Esophagus muscularis mucosa (tissue), 4 donors: ENCODE measurements around the gene ZFP92. TPM values are rescaled to one million over a fixed set of nuclear protein-coding genes. Genes with fewer than 3 reads are reported as not detected.

ENCODE experiments used
- DNase-seq: peaks from one replicate; pipeline ENCODE4 v3.0.0-alpha.2; 2017; ENCODE audit errors: extremely low spot score
- H3K27ac ChIP-seq, 4 donors: fragments of 200-600 bp; sonication (generic); replicated peaks in 1 of 4; 1 replicate in 3 of 4; 2 replicates in 1 of 4; pipeline ENCODE4 v1.5.1; 2016 to 2019; ENCODE audit warnings: mild to moderate bottlenecking in 1 of 4
- H3K27me3 ChIP-seq, 4 donors: fragments of 200-600 bp; sonication (generic); one replicate each; pipeline versions ENCODE4 v1.5.1 to v1.6.0; 2016 to 2019
- H3K36me3 ChIP-seq, 4 donors: fragments of 200-600 bp; sonication (generic); one replicate each; pipeline ENCODE4 v1.5.1; 2016 to 2019
- H3K4me1 ChIP-seq, 4 donors: fragments of 200-600 bp; sonication (generic); one replicate each; pipeline ENCODE4 v1.5.1; 2016 to 2019
- H3K4me3 ChIP-seq, 4 donors: fragments of 200-600 bp; sonication (generic); 1 replicate in 2 of 4; 2 replicates in 2 of 4; pipeline ENCODE4 v1.5.1; 2016 to 2019; ENCODE audit warnings: mild to moderate bottlenecking in 4 of 4, moderate library complexity in 1 of 4
- H3K9me3 ChIP-seq, 4 donors: fragments of 200-600 bp; sonication (generic); 1 replicate in 3 of 4; 2 replicates in 1 of 4; pipeline ENCODE4 v1.5.1; 2016 to 2019
- EP300 ChIP-seq: sonication (generic); formaldehyde crosslinking; IDR thresholded peaks from one replicate; pipeline ENCODE4 v1.6.1; 2017; ENCODE audit warnings: antibody characterized with exemption
- POLR2A ChIP-seq: fragments of 450-650 bp; IDR thresholded peaks from one replicate; pipeline ENCODE4 v1.6.1; 2017; ENCODE audit warnings: antibody characterized with exemption, moderate library complexity, mild to moderate bottlenecking, low read depth
- POLR2AphosphoS5 ChIP-seq, 2 donors: sonication (generic); formaldehyde crosslinking; IDR thresholded peaks; one replicate each; pipeline ENCODE4 v1.6.1; 2017; ENCODE audit warnings: antibody characterized with exemption in 2 of 2
- WGBS: methylation state at CpG from one replicate; pipeline ENCODE4 v1.1.5; 2018; 5-methylcytosine and 5-hydroxymethylcytosine counted together
- intact Hi-C: fragments of 100-400 bp; cut with DNase I; formaldehyde crosslinking; loops from one replicate; pipeline ENCODE4 v1.15.1; 2023
- total RNA-seq, 4 donors: library from RNA; depleted of rRNA; stranded (reverse); fragments of >200 nt; gene quantifications; one replicate each; pipeline versions ENCODE4 v1.1.0 to v1.2.1, GENCODE V29; 2016
- TF ChIP-seq, protein P1 (sequence below), 3 experiments: fragments of 200-600 bp in 2 of 3; fragments of 450-650 bp in 1 of 3; sonication (generic) in 2 of 3; IDR thresholded peaks; one replicate each; pipeline ENCODE4 v1.5.1; 2017 to 2019; ENCODE audit warnings: antibody characterized with exemption in 3 of 3, mild to moderate bottlenecking in 2 of 3, moderate library complexity in 1 of 3

ZFP92 gene
- total RNA-seq, 4 donors from 2014 or later: 1.2 to 3.2 (median 2.5) TPM

DNA sequence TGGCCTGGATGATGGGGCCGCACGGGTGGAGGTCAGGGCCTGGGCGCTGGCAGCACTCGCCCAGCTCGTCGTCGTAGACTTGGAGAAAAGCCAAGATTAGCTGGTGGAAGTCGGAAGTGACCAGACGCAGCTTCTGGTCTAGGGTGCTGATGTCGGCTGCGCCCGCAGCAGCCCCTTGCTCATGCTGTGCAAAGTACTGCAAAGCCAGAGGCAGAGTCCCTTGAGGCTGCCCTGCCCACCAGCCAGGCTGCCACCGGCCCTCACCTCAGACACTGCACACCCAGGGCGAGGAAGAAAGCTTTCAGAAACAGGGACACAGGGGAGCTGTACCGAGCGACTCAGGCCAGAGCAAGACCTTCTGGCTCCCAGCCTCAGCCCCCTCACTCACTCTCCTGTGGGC is 44.3 kb downstream of the ZFP92 start:
- H3K9me3 ChIP-seq: no peaks in the 10 kb centered on the region
- WGBS: 84% methylated on average over 11 of the region's 16 CpGs
- TF ChIP-seq POLR2AphosphoS5 (IDR thresholded peaks at IDR 0.05): no peak
- no peak for TF ChIP-seq POLR2A
- TF ChIP-seq, protein P1, sequence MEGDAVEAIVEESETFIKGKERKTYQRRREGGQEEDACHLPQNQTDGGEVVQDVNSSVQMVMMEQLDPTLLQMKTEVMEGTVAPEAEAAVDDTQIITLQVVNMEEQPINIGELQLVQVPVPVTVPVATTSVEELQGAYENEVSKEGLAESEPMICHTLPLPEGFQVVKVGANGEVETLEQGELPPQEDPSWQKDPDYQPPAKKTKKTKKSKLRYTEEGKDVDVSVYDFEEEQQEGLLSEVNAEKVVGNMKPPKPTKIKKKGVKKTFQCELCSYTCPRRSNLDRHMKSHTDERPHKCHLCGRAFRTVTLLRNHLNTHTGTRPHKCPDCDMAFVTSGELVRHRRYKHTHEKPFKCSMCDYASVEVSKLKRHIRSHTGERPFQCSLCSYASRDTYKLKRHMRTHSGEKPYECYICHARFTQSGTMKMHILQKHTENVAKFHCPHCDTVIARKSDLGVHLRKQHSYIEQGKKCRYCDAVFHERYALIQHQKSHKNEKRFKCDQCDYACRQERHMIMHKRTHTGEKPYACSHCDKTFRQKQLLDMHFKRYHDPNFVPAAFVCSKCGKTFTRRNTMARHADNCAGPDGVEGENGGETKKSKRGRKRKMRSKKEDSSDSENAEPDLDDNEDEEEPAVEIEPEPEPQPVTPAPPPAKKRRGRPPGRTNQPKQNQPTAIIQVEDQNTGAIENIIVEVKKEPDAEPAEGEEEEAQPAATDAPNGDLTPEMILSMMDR (IDR thresholded peaks at IDR 0.05): no peak
- no peak for TF ChIP-seq EP300
- intact Hi-C loops: no loop called here
- H3K36me3 ChIP-seq: peaks cover 0 to 44% (median 14%) of the 10 kb centered on the region in 4 donors
- H3K27me3 ChIP-seq: no peaks in the 10 kb centered on the region
- DNase-seq: no peak
- H3K4me1 ChIP-seq: peaks cover 6 to 22% (median 10%) of the 10 kb centered on the region in 4 donors
- H3K4me3 ChIP-seq: no peak overlapping the region
- H3K27ac ChIP-seq: no peak overlapping the region

DNA sequence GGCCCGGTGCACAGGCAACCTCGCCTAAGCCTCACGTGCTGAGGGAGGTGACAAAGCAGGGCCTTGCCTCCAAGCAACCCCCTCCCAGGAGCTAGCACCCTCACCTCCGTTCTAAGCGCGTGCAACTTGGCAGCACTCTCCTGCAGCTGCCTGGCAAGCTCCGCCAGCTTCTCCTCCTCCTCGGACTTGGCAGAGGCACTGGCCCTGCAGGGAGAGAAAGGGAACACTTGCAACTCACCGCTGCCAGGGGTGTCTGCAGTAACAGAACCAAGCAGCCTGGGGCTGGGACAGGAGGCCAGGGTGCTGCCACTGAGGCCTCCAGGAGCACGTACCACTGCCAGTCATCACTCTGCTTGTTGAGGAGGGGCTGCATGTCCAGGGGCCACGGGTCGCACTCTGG is 44.9 kb downstream of the ZFP92 start:
- DNase-seq: no peak
- Histone ChIP-seq H3K27ac (no peak overlapping the region), H3K36me3 (peaks cover 0 to 41% (median 14%) of the 10 kb centered on the region in 4 donors), H3K27me3 (no peaks in the 10 kb centered on the region), H3K9me3 (no peaks in the 10 kb centered on the region), H3K4me1 (peaks cover 6 to 22% (median 10%) of the 10 kb centered on the region in 4 donors), H3K4me3 (no peak overlapping the region)
- TF ChIP-seq POLR2A (no peak), EP300 (no peak), POLR2AphosphoS5 (IDR thresholded peaks at IDR 0.05) (no peak)
- TF ChIP-seq, protein P1 (IDR thresholded peaks at IDR 0.05): no peak
- WGBS: 77% methylated on average over 6 of the region's 12 CpGs
- intact Hi-C loops: no loop called here

DNA sequence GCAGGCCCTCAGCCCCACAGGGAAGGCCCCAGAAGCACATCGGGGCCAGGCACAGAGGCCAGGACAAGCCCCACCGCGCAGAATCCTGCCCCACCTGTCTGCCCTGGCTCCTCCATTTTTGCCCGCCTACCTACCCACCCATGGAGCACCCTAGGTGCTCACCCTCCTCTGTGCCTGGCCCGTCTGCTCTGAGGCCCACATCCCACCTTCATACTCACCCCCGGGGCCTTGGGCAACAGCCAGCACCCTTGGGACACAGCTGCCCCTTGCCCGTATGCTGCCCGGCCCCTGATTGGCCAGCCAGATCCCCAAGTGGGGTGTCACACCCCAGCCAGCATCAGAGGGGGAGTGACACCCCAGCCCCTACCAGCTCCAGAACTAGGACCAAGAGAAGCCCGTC is 45.4 kb downstream of the ZFP92 start:
- no peak for DNase-seq
- intact Hi-C loops: no loop called here
- no peak overlapping the region for H3K27ac ChIP-seq
- H3K4me3 ChIP-seq: no peak overlapping the region
- no peaks in the 10 kb centered on the region for H3K27me3 ChIP-seq
- no peaks in the 10 kb centered on the region for H3K9me3 ChIP-seq
- WGBS: 92% methylated on average over 7 of the region's 9 CpGs
- peaks cover 6 to 22% (median 10%) of the 10 kb centered on the region in 4 donors for H3K4me1 ChIP-seq
- TF ChIP-seq, protein P1 (IDR thresholded peaks at IDR 0.05): no peak
- TF ChIP-seq POLR2A (no peak), EP300 (no peak), POLR2AphosphoS5 (IDR thresholded peaks at IDR 0.05) (no peak)
- H3K36me3 ChIP-seq: peaks cover 0 to 39% (median 14%) of the 10 kb centered on the region in 4 donors

DNA sequence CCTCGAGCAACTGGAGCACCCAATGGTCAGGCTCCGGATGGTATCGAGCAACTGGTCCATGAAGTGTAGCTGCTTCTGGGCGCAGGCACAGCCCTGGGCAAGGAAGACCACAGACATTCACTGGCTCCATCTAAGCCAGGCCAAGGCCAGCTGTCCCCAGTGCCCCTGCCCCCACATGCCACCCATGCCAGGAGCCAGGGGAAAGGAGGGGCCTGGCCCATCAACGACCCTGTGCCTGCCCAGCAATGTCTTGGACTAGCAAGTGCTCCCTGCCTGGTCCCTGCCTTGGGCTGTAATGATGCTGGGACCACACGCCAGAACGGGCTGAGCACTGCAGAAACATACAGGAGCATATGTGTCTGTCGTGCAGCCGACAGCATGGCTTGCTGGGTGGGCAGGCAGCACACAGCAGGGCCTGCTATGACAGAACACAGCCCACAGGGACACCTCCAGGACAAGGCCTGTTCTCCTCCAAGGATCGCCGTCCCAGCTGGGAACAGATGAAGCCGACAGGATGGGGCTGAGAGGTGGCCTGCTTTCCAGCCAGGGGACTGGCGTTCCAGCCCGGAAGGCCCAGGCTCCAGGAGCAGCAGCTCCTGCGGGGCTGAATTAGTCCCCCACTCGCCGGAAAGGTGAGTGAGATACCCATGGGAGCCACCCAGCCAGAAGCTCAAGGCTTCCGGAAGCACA is 46.0 kb downstream of the ZFP92 start:
- 85% methylated on average over 9 of the region's 18 CpGs for WGBS
- H3K27ac ChIP-seq: no peak overlapping the region

More for the DNA sequence above, 46.0 kb downstream of the ZFP92 start:
- no peak overlapping the region for H3K4me3 ChIP-seq
- H3K27me3 ChIP-seq: no peaks in the 10 kb centered on the region
- peaks cover 6 to 22% (median 10%) of the 10 kb centered on the region in 4 donors for H3K4me1 ChIP-seq
- intact Hi-C loops: no loop called here
- H3K9me3 ChIP-seq: no peaks in the 10 kb centered on the region
- TF ChIP-seq, protein P1 (IDR thresholded peaks at IDR 0.05): no peak
- TF ChIP-seq EP300: no peak
- peaks cover 0 to 45% (median 16%) of the 10 kb centered on the region in 4 donors for H3K36me3 ChIP-seq
- DNase-seq: no peak
